CD14-positive monocyte (primary cell): Measurements from ENCODE around the gene FBXL13. TPM values are rescaled to one million over a fixed set of nuclear protein-coding genes. Genes with fewer than 3 reads are reported as not detected.

ENCODE experiments used
- DNase-seq, 3 donors: peaks; one replicate each; pipeline ENCODE4 v3.0.0-alpha.2; 2011 to 2022
- H2AFZ ChIP-seq: 2 replicates; pipeline ENCODE4 v1.6.0; 2012; ENCODE audit warnings: mild to moderate bottlenecking, low read depth, low read length, inconsistent platforms; ENCODE audit not compliant: insufficient read depth, poor library complexity, severe bottlenecking
- H3K27ac ChIP-seq, 2 donors: 1 replicate in 1 of 2; 2 replicates in 1 of 2; pipeline ENCODE4 v1.5.1; 2012 to 2013; ENCODE audit warnings: low read length in 2 of 2, control low read depth in 1 of 2, inconsistent platforms in 1 of 2, low read depth in 1 of 2, mild to moderate bottlenecking in 1 of 2
- H3K27me3 ChIP-seq, 2 donors: one replicate each; pipeline versions ENCODE4 v1.6.0 to v1.6.1; 2011 to 2013; ENCODE audit warnings: low read length in 2 of 2; ENCODE audit not compliant: control insufficient read depth in 2 of 2, insufficient read depth in 2 of 2
- H3K36me3 ChIP-seq, 2 donors: replicated peaks in 1 of 2; 1 replicate in 1 of 2; 2 replicates in 1 of 2; pipeline versions ENCODE4 v1.5.1 to v1.6.1; 2012 to 2013; ENCODE audit warnings: low read length in 2 of 2, control low read depth in 1 of 2, inconsistent platforms in 1 of 2, mild to moderate bottlenecking in 1 of 2; ENCODE audit not compliant: insufficient read depth in 2 of 2, control insufficient read depth in 1 of 2
- H3K4me1 ChIP-seq, 2 donors: 1 replicate in 1 of 2; 2 replicates in 1 of 2; pipeline versions ENCODE4 v1.5.1 to v1.6.1; 2012 to 2013; ENCODE audit warnings: low read length in 2 of 2, control low read depth in 1 of 2, inconsistent platforms in 1 of 2, mild to moderate bottlenecking in 1 of 2, moderate library complexity in 1 of 2; ENCODE audit not compliant: insufficient read depth in 2 of 2, control insufficient read depth in 1 of 2
- H3K4me2 ChIP-seq: replicated peaks from 2 replicates; pipeline ENCODE3; 2012; ENCODE audit warnings: low read length, moderate library complexity, mild to moderate bottlenecking; ENCODE audit not compliant: poor library complexity, severe bottlenecking; ENCODE audit errors: extremely low read depth
- H3K4me3 ChIP-seq, 3 experiments: fragments of 200-600 bp in 1 of 3; sonication (generic) in 1 of 3; replicated peaks in 1 of 3; 1 replicate in 2 of 3; 2 replicates in 1 of 3; pipeline ENCODE4 v1.5.1; 2011 to 2013; ENCODE audit warnings: low read length in 3 of 3, mild to moderate bottlenecking in 3 of 3, control low read depth in 2 of 3, low read depth in 2 of 3, inconsistent platforms in 1 of 3, moderate library complexity in 1 of 3
- H3K79me2 ChIP-seq: 2 replicates; pipeline ENCODE4 v1.6.0; 2012; ENCODE audit warnings: mild to moderate bottlenecking, control low read depth, inconsistent platforms, low read length, moderate library complexity; ENCODE audit not compliant: insufficient read depth
- H3K9ac ChIP-seq: 2 replicates; pipeline ENCODE4 v1.6.0; 2017; ENCODE audit warnings: low read length, mild to moderate bottlenecking; ENCODE audit not compliant: insufficient read depth, poor library complexity, severe bottlenecking
- H3K9me3 ChIP-seq, 2 donors: replicated peaks in 1 of 2; 1 replicate in 1 of 2; 2 replicates in 1 of 2; pipeline versions ENCODE4 v1.5.1 to v1.6.1; 2012 to 2013; ENCODE audit warnings: low read length in 2 of 2, control low read depth in 1 of 2; ENCODE audit not compliant: control insufficient read depth in 1 of 2, insufficient read depth in 1 of 2
- H4K20me1 ChIP-seq: 2 replicates; pipeline ENCODE4 v1.6.0; 2012; ENCODE audit warnings: mild to moderate bottlenecking, low read length, control low read depth, moderate library complexity; ENCODE audit not compliant: insufficient read depth
- H3K27ac Mint-ChIP-seq, 7 donors: one replicate each; pipeline ENCODE4 v1.8.0; 2020; ENCODE audit warnings: mild to moderate bottlenecking in 7 of 7, mixed read lengths in 7 of 7, moderate library complexity in 6 of 7, inconsistent platforms in 2 of 7
- H3K27me3 Mint-ChIP-seq, 3 donors: one replicate each; pipeline ENCODE4 v1.8.0; 2021 to 2022; ENCODE audit warnings: low read depth in 3 of 3, mild to moderate bottlenecking in 3 of 3, mixed read lengths in 3 of 3, moderate library complexity in 3 of 3, inconsistent platforms in 1 of 3
- H3K36me3 Mint-ChIP-seq, 2 donors: one replicate each; pipeline ENCODE4 v1.8.0; 2020; ENCODE audit warnings: mixed read lengths in 2 of 2, inconsistent platforms in 1 of 2, mild to moderate bottlenecking in 1 of 2
- H3K4me1 Mint-ChIP-seq: one replicate; pipeline ENCODE4 v1.8.0; 2020; ENCODE audit warnings: mild to moderate bottlenecking, mixed read lengths
- H3K4me3 Mint-ChIP-seq, 2 donors: one replicate each; pipeline ENCODE4 v1.8.0; 2020; ENCODE audit warnings: mild to moderate bottlenecking in 2 of 2, mixed read lengths in 2 of 2, moderate library complexity in 1 of 2
- H3K9me3 Mint-ChIP-seq, 7 donors: one replicate each; pipeline ENCODE4 v1.8.0; 2020 to 2022; ENCODE audit warnings: mixed read lengths in 7 of 7, mild to moderate bottlenecking in 6 of 7, moderate library complexity in 6 of 7, inconsistent platforms in 2 of 7
- CTCF ChIP-seq: fragments of 200-600 bp; IDR thresholded peaks from one replicate; pipeline ENCODE4 v1.8.0; 2022; ENCODE audit warnings: antibody characterized with exemption, mild to moderate bottlenecking
- WGBS: methylation state at CpG from one replicate; pipeline ENCODE4 v1.1.5; 2013; ENCODE audit warnings: missing lambda C conversion rate; ENCODE audit not compliant: insufficient coverage; 5-methylcytosine and 5-hydroxymethylcytosine counted together
- intact Hi-C, 2 donors: fragments of 100-400 bp; cut with micrococcal nuclease; formaldehyde crosslinking; loops; one replicate each; pipeline versions ENCODE4 v1.15.0 to v1.15.1; 2023
- polyA plus RNA-seq, 3 donors: library from polyadenylated mRNA; depleted of rRNA in 1 of 3; unstranded in 2 of 3; stranded (reverse) in 1 of 3; fragments of 300-500 nt in 2 of 3; fragments of >200 nt in 1 of 3; fragmentation: Illumina TruSeq in 2 of 3; gene quantifications; 1 replicate in 2 of 3; 2 replicates in 1 of 3; pipeline ENCODE4 v1.2.3, GENCODE V29; 2012 to 2021

FBXL13 gene
- polyA plus RNA-seq, 3 donors = 0.05 TPM; not detected in 2

- peaks cover 0 to 4% of the 10 kb centered on the region in 2 donors for H3K36me3 Mint-ChIP-seq
- no peak for TF ChIP-seq CTCF
- Histone ChIP-seq H2AFZ (no peak overlapping the region), H3K27ac (no peak overlapping the region), H3K4me1 (peaks cover 2 to 5% of the 10 kb centered on the region in 2 donors), H3K9me3 (no peaks in the 10 kb centered on the region), H3K4me3 (no peak overlapping the region), H3K27me3 (no peaks in the 10 kb centered on the region), H4K20me1 (no peaks in the 10 kb centered on the region), H3K9ac (no peak overlapping the region), H3K36me3 (no peaks in the 10 kb centered on the region), H3K79me2 (no peaks in the 10 kb centered on the region), H3K4me2 (no peak overlapping the region)
- DNase-seq = no peak
- peaks cover 15% of the 10 kb centered on the region for H3K4me1 Mint-ChIP-seq
- no peak overlapping the region for H3K4me3 Mint-ChIP-seq
- H3K9me3 Mint-ChIP-seq = peaks cover 0 to 3% (median 0%) of the 10 kb centered on the region in 7 donors
- intact Hi-C loops = no loop called here
- WGBS = 100% methylated on average over 2 of the region's 2 CpGs
- no peaks in the 10 kb centered on the region for H3K27me3 Mint-ChIP-seq
- H3K27ac Mint-ChIP-seq = no peak overlapping the region
Measured at GRCh38 chr7:102872460-102872859, 202.1 kb downstream of the FBXL13 start.

- H3K4me1 Mint-ChIP-seq = peaks cover 6% of the 10 kb centered on the region
- Histone ChIP-seq H3K36me3 (no peaks in the 10 kb centered on the region), H3K4me2 (no peak overlapping the region), H4K20me1 (no peaks in the 10 kb centered on the region), H3K27ac (no peak overlapping the region), H3K79me2 (no peaks in the 10 kb centered on the region), H3K9ac (no peak overlapping the region), H3K9me3 (no peaks in the 10 kb centered on the region), H2AFZ (no peak overlapping the region), H3K4me1 (peaks cover 1 to 2% of the 10 kb centered on the region in 2 donors), H3K4me3 (no peak overlapping the region), H3K27me3 (no peaks in the 10 kb centered on the region)
- no peak overlapping the region for H3K27ac Mint-ChIP-seq
- no peak for DNase-seq
- no peak overlapping the region for H3K4me3 Mint-ChIP-seq
- intact Hi-C loops = no loop called here
- no CpG with 5 or more reads among the region's 5 CpGs for WGBS
- no peaks in the 10 kb centered on the region for H3K27me3 Mint-ChIP-seq
- peaks cover 0 to 3% (median 0%) of the 10 kb centered on the region in 7 donors for H3K9me3 Mint-ChIP-seq
- no peak for TF ChIP-seq CTCF
- H3K36me3 Mint-ChIP-seq = no peaks in the 10 kb centered on the region
Measured at GRCh38 chr7:102869195-102869594, 205.4 kb downstream of the FBXL13 start.
